ENCODE data around the gene CUL9.

Gene CUL9

DNA sequence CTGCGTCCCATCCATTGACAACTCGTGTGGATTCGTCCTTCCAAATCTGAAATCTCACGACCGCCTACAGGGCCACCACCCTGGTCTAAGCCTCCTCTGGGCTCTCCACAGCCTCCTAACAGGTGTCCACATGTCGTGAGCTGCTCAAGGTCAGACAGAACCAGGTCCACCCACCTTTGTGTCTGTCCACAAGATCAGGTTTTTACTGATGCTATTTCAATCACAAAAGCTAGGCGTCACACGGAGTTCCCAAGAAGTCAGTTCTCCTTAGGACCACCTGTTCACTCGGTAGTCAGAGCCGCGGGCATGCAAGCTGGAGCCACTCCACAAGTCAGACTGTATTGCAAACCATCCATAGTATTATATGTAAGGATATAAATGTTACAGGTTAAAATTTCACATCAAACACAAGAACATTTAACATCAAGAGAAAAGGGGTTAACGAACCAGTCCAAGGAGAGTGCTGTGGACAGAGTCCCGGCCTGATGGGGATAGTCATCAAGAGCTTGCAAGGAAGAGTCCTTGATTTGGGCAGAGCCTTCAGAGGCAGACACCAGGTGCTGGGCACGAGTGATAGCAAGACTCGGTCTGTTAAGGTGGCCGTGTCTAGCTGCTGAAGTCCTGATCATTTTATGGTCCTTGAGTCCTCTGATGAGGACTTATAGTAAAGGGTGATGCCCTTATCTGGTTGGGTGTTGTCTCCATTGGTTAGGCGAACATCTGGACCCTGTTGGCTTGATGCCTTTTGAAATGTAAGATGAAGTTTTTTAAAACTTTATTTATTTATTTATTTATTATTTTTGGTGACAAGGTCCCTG lies 48.0 kb downstream of the CUL9 start:
- DNase-seq (ENCODE audit: low read depth) = no peak

GRCh38 chr6:43231053-43231452 lies 49.1 kb downstream of the CUL9 start:
- no peak for DNase-seq (ENCODE audit: low read depth)

DNA sequence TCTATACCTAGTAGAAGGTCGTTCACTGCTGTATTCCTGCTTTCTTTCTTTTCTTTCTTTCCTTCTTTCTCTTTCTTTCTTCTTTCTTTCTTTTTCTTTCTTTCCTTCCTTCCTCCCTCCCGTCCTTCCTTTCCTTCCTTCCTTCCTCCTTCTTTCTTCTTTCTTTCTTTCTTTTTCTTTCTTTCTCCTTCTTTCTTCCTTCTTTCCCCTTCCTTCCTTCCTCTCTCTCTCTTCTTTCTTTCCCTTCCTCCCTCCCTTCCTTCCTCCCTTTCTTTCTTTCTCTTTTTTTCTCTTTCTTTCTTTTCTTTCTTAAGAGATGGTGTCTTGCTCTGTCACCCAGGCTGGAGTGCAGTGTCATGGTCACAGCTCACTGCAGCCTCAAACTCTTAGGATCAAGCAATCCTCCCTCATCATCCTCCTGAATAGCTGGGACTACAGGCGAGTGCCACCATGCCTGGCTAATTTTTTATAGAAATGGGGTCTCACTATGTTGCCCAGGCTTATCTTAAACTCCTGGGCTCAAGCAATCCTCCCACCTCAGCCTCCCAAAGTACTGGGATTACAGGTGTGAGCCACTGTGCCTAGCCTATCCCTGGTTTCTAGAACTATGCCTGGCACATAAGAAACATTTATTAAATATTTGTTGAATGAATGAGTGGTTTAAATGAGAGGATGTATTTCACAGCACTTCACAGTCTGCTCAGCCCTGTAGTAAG lies 49.9 kb downstream of the CUL9 start:
- DNase-seq (ENCODE audit: low read depth) = no peak

DNA sequence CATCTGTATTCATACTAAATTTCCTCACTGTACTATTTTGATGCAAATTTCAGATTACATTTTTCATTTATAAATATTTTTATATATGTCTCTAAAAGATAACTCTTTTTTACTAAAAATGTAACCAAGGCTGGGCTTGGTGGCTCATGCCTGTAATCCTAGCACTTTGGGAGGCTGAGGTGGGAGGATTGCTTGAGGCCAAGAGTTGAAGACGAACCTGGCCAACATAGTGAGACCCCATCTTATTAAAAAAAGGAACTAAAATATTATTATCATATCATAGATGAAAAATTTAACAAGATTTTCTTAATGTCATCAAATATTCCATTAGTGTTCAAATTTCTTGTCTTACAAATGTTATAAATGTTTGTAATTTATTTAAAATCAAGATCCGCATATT lies 53.8 kb downstream of the CUL9 start:
- no peak for DNase-seq (ENCODE audit: low read depth)

DNA sequence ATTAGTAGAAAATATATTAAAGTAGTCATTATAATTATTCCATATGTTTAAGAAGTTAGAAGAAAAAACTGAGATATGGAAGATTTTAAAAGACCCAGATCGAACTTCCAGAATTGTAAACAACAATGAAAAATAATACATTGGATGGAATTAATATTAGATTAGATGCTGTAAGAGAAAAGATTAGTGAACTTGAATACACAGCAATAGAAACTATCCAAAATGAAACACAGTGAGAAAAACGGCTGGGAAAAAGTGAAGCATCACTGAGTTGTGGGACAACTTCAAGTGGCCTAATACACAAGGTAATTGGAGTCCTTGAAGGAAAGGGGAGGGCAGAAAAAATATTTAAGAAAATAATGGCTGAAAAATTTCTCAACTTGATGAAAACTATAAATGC lies 57.1 kb downstream of the CUL9 start:
- DNase-seq (ENCODE audit: low read depth) = no peak

GRCh38 chr6:43240950-43241349 lies 59.0 kb downstream of the CUL9 start:
- DNase-seq (ENCODE audit: low read depth) = no peak

DNA sequence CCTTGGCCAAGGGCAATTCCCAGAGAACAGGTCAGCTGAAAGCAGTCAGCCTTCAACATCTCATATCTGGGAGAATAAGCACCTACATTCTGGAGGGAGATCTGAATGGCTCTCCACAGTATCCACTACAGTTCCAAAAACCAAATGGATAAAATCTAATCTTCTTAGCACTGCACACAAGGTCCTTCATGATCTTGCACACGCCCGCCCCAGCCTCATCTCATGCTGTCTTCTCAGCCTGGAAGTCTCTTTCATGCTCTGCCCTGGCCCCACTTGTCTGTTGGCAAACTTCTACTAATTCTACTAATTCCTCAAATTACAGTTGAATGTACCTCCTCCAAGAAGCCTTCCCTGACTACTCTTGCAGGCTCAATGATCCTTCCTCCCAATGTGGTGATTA lies 59.5 kb downstream of the CUL9 start:
- DNase-seq (ENCODE audit: low read depth) = no peak

GRCh38 chr6:43242908-43243663 lies 61.1 kb downstream of the CUL9 start, which contains the start of gene TTBK1:
Gene TTBK1 (plus strand): TSS chr6:43243481. CDS start chr6:43246661, 3,180 bp downstream.
- DNase-seq (ENCODE audit: low read depth) = no peak

DNA sequence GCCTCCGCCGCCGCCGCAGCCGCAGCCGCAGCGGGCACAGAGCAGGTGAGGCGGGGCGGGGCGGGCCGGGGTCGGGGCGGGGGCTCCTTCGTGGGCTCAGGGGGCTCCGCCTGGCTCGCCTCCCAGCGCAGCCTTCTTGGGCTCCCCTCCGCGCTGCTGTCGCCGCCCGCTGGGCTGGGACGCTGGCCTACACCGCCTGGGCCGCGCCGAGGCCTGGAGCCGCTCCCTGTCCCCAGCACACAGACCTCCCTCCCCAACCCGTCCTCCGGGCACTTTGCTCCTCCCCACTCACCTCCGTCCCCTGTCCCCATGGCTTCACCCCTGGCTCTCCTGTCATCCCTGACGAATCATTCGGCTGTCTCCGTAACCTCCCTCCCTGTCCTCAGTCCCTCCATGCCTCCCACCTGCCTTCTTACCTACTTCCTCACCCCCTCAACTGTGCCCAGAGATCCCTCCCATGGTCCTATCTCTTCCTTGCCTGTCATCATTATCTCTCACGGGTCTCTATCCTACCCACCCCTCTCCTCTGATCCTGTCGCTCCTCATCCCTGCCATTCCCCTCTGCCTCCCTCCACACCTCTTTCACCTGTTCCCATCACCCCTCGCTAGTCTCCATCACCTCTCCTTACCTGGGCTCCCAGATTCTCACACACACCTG lies 61.8 kb downstream of the CUL9 start:
- no peak for DNase-seq (ENCODE audit: low read depth)

DNA sequence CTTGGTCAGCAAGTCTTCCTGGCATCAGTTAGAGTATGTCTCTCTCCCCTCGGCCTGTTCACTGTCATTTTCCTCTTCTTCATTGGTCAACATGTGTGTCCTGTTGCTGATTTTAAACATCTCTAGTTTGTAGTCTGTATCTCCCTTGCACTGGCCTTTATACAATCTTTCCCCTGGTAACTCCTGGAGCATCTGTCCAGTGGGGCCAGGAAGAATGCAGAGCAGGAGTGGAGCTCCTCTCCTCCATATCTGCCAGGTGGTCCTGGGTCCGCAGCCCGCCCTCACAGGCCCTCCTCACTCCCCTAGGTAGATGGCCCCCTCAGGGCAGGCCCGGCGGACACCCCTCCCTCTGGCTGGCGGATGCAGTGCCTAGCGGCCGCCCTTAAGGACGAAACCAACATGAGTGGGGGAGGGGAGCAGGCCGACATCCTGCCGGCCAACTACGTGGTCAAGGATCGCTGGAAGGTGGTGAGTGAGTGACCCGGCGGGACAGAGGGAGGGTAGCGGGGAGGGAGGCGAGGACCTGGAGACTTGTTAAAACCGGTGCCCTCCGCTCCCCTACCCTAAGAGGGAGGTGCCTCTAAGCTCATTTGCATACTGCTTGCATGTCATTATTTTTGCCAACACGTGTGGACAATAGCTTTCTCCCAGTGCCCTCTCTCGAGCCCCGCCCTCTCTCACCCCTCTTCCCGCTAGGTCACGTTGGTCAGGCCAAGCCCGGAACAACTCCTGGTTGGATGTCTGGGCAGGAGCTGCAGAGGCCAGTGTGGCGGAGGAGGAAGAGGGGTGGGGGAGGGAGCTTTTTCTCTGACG lies 64.5 kb downstream of the CUL9 start:
- DNase-seq (ENCODE audit: low read depth) = no peak

DNA sequence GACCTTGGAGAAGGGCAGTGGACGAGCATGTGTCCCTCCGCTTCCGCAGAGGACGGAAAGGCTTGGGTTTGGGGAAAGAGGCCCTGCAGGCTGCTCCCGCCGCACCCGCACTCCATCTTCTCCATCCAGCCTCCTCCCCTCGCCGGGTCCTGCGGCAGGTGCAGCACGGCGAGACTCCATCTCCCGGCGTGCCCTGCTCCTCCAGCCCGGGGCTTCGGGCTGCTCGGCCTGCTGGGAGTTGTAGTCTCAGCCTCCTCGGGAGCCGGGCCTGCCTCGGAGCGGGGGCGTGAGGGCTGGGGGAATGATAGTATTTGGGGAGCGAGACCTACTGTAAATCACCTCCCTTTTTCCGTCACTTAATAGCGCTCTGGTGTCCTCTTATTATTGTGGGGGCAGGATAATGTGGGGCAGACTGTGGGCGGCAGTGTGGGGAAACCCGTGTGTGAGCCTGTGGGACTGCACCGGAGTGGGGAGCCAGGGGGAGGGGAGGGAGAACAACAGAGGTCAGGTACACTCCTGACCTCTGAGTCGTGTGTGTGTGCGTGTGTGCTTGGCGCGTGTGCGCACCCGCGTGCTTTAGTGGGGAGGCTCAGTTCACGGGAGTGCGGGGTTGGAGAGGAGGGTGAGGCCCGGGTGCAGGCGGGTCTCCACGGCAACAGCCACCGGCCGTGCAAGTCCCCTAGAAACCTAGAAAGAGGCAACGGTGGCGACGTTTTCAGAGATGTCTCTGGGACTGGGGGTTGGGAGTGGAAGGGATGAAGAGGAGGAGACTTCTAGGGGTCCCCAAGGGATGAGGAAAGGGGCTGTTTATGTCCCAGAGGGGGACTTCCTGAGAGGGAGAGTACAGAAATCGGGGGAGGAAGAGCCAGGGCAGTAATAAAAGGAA lies 65.4 kb downstream of the CUL9 start:
- DNase-seq (ENCODE audit: low read depth) = peak; percentile 54

- no peak for DNase-seq (ENCODE audit: low read depth)
Measured at GRCh38 chr6:43248101-43248500, 66.1 kb downstream of the CUL9 start.

DNA sequence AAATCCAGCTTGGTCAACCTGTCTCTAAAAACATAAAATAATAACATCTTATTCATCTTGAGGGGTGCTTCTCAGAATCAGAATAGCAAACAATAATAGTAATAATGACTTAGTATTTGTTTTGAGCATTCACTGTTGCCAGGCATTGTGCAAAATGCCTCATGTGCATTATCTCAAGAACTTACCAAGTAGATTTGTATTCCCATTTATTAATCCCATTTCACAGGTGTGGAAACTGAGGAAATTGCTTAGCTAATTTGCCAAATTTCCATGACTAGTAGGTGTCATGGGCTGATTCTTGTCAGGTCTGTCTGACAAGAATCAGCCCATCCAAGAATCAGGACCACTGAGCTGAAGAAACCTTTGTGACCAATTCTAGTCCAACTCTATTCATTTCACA lies 66.8 kb downstream of the CUL9 start:
- DNase-seq (ENCODE audit: low read depth) = no peak

GRCh38 chr6:43250992-43251373 lies 69.0 kb downstream of the CUL9 start:
- DNase-seq (ENCODE audit: low read depth) = no peak

GRCh38 chr6:43253401-43253800 lies 71.4 kb downstream of the CUL9 start:
- DNase-seq (ENCODE audit: low read depth) = no peak

DNA sequence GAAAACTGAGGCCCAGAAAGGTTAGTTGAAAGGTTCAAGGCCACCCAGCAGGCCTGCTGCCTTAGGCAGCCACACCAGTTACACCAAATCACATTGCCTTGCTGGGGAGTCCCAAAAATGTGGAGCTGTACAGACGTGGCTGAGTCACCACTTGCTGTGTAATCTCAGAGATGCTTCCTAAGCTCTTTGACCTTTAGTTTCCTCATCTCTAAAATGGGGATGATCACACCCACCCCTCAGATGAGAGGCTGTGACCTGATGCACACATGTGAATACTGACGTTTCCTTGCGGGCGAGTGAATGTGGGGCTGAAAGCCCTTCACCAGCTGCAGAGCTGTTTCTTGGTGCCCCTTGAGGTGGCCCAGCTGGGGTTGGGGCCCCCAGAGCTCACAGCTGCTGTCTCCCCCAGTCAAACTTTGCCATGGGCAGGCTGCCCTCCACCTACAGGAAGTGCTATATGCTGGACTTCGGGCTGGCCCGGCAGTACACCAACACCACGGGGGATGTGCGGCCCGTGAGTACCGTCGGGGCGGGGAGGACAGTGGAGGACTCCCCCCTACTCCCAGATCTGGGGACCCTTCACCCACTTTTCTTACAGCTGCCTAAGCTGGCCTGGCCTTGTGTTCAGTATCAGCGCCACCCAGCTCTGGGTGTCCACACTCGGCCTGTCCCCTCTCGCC lies 72.3 kb downstream of the CUL9 start:
- no peak for DNase-seq (ENCODE audit: low read depth)

DNA sequence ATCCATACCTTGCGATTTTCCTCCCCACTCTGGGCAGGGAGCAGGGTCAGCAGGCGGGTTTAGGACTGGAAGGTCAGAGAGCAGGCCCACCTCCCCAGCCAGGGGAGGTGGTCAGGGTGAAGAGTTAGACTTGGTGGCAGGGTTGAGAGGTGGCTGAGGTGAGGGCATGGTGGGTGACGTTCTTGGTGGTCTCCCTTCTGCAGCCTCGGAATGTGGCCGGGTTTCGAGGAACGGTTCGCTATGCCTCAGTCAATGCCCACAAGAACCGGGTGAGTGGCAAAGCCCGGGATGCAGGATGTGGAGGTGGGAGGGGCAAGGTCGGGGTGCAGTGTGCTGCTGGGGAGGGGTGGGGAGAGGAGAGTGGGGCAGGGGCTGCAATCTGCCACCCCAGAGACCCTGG lies 72.8 kb downstream of the CUL9 start:
- DNase-seq (ENCODE audit: low read depth) = no peak

- DNase-seq (ENCODE audit: low read depth) = no peak
Measured at GRCh38 chr6:43255408-43256054, 73.5 kb downstream of the CUL9 start.

DNA sequence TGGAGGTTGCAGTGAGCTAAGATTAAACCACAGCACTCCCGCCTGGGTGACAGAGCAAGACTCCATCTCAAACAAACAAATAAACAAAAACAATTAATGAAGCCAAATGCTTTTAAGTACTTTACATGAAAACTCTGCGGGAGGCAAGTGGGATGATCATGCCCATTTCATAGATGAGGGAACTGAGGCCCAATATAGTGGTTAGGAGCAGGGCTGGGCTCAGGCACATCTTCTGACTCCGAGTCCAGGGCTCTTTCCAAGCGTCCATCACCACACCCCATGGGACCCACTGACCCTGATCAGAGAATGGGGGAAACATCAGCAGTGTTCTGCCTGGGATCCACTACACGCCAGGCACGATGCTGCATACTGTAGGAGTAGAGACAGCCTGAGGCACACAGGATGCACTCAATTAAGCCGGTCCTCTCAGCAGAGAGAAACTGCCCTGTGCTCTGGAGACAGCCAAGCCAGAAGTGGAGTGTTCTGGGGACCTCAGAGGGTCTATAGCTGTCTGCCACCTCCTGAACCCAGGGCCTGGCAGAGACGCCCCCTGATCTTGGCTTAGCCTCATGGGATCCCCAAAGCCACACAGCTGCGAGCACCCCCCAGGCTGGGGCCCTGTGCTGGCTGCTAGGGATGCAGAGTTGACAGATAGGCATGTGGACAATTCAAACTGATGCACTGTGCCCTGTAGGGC lies 74.8 kb downstream of the CUL9 start:
- no peak for DNase-seq (ENCODE audit: low read depth)
